ENCODE measurements around the gene NFIC.
"Not testable (repeated sequence)": the region's sequence is repeated elsewhere in the genome, so short reads cannot be mapped to it uniquely, and the experiment has no call there.

NFIC gene

GRCh38 chr19:3431760-3432397 lies 65.5 kb downstream of the NFIC start:
- DNase-seq = no peak

GRCh38 chr19:3433313-3433712 lies 66.9 kb downstream of the NFIC start:
- DNase-seq = no peak

GRCh38 chr19:3433805-3434540 lies 67.6 kb downstream of the NFIC start:
- no peak for DNase-seq

- DNase-seq = peak; percentile 96
Measured at GRCh38 chr19:3434630-3435553, 68.5 kb downstream of the NFIC start.

- peak; percentile 62 for DNase-seq
Measured at GRCh38 chr19:3440082-3440481, 73.7 kb downstream of the NFIC start.

GRCh38 chr19:3441089-3441985 lies 75.0 kb downstream of the NFIC start:
- no peak for DNase-seq

- DNase-seq = no peak
Measured at GRCh38 chr19:3441986-3442329, 75.6 kb downstream of the NFIC start.

- DNase-seq = no peak
Measured at GRCh38 chr19:3442487-3443071, 76.2 kb downstream of the NFIC start.

GRCh38 chr19:3443840-3444694 lies 77.7 kb downstream of the NFIC start:
- no peak for DNase-seq

- no peak for DNase-seq
Measured at GRCh38 chr19:3444695-3445234, 78.4 kb downstream of the NFIC start.

- not testable (repeated sequence) for DNase-seq
Measured at GRCh38 chr19:3446657-3447056, 80.3 kb downstream of the NFIC start.

- no peak for DNase-seq
Measured at GRCh38 chr19:3448616-3449334, 82.4 kb downstream of the NFIC start.

- DNase-seq = no peak
Measured at GRCh38 chr19:3450796-3451411, 84.5 kb downstream of the NFIC start.

GRCh38 chr19:3451451-3451866 lies 85.1 kb downstream of the NFIC start:
- DNase-seq = no peak

- no peak for DNase-seq
Measured at GRCh38 chr19:3452171-3452941, 86.0 kb downstream of the NFIC start.

- not testable (repeated sequence) for DNase-seq
Measured at GRCh38 chr19:3452942-3453214, 86.5 kb downstream of the NFIC start.

GRCh38 chr19:3453840-3454239 lies 87.5 kb downstream of the NFIC start:
- no peak for DNase-seq

GRCh38 chr19:3454656-3455392 lies 88.4 kb downstream of the NFIC start:
- no peak for DNase-seq
